ENCODE measurements around the gene MAPRE2. TPM values are rescaled to one million over a fixed set of nuclear protein-coding genes. Genes with fewer than 3 reads are reported as not detected.
A peak's percentile ranks its signal among the peaks of the same experiment; 100 is the strongest.

Gene MAPRE2
- polyA plus RNA-seq, 5 donors = 38.4 to 53.1 (median 51.1) TPM

- no peak for DNase-seq
These were observed 77.4 kb downstream of the MAPRE2 start for GRCh38 chr18:35118641-35119040.

GRCh38 chr18:35121038-35121437 is 79.8 kb downstream of the MAPRE2 start:
- DNase-seq = peak in 1 of 2 donors; percentile 14

- no peak for DNase-seq
These were observed 80.3 kb downstream of the MAPRE2 start for GRCh38 chr18:35121531-35121930.

GRCh38 chr18:35122586-35123224 is 81.5 kb downstream of the MAPRE2 start:
- DNase-seq = no peak

GRCh38 chr18:35123811-35124210 is 82.6 kb downstream of the MAPRE2 start:
- DNase-seq = no peak

- no peak for DNase-seq
These were observed 86.0 kb downstream of the MAPRE2 start for GRCh38 chr18:35127201-35127600.

- no peak for DNase-seq
These were observed 87.5 kb downstream of the MAPRE2 start for GRCh38 chr18:35128675-35129074.

- no peak for DNase-seq
These were observed 89.0 kb downstream of the MAPRE2 start for GRCh38 chr18:35130236-35130635.

GRCh38 chr18:35131387-35132020 is 90.3 kb downstream of the MAPRE2 start:
- no peak for DNase-seq

GRCh38 chr18:35132021-35132902 is 91.0 kb downstream of the MAPRE2 start:
- no peak for DNase-seq

GRCh38 chr18:35134190-35134730 is 93.0 kb downstream of the MAPRE2 start:
- DNase-seq = no peak

GRCh38 chr18:35134791-35135531 is 93.7 kb downstream of the MAPRE2 start:
- DNase-seq = no peak

GRCh38 chr18:35136248-35136647 is 95.0 kb downstream of the MAPRE2 start:
- no peak for DNase-seq

GRCh38 chr18:35136885-35137284 is 95.7 kb downstream of the MAPRE2 start:
- no peak for DNase-seq

- no peak for DNase-seq
These were observed 96.4 kb downstream of the MAPRE2 start for GRCh38 chr18:35137632-35138031.

GRCh38 chr18:35138773-35139172 is 97.6 kb downstream of the MAPRE2 start:
- DNase-seq = no peak

GRCh38 chr18:35139517-35139916 is 98.3 kb downstream of the MAPRE2 start:
- DNase-seq = no peak

GRCh38 chr18:35141077-35141476 is 99.9 kb downstream of the MAPRE2 start:
- DNase-seq = no peak

GRCh38 chr18:35141567-35142274 is 100.5 kb downstream of the MAPRE2 start:
- DNase-seq = no peak

GRCh38 chr18:35142275-35142615 is 101.0 kb downstream of the MAPRE2 start:
- DNase-seq = no peak

Measured in right lung (tissue), 5 donors.